C4-2B (cell line): ENCODE measurements around the gene ITIH2.

Source experiments
- ZFX ChIP-seq: fragments of 450-650 bp; IDR thresholded peaks from 2 replicates; pipeline ENCODE4 v1.6.1; 2017
- TF ChIP-seq, protein P1 (sequence below): fragments of 450-650 bp; conservative IDR thresholded peaks from 2 replicates; pipeline ENCODE4 v1.5.1; 2017; ENCODE audit warnings: mild to moderate bottlenecking

DNA sequence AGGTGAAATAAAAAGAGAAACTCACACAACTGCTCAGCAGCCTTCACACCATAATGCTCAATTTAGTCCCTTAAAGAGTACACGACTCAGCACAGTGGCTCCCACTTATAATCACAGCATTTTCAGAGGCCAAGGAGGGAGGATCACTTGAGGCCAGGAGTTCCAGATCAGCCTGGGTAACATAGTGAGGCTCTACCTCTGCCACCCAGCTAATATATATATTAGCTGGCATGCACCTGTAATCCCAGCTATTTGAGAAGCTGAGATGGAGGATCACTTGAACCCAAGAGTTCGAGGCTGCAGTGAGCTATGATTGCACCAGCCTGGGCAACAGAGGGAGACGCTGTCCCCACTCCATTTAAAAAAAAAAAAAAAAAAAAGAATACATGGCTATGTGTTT, 2.2 kb downstream of the ITIH2 start:
- TF ChIP-seq, protein P1, sequence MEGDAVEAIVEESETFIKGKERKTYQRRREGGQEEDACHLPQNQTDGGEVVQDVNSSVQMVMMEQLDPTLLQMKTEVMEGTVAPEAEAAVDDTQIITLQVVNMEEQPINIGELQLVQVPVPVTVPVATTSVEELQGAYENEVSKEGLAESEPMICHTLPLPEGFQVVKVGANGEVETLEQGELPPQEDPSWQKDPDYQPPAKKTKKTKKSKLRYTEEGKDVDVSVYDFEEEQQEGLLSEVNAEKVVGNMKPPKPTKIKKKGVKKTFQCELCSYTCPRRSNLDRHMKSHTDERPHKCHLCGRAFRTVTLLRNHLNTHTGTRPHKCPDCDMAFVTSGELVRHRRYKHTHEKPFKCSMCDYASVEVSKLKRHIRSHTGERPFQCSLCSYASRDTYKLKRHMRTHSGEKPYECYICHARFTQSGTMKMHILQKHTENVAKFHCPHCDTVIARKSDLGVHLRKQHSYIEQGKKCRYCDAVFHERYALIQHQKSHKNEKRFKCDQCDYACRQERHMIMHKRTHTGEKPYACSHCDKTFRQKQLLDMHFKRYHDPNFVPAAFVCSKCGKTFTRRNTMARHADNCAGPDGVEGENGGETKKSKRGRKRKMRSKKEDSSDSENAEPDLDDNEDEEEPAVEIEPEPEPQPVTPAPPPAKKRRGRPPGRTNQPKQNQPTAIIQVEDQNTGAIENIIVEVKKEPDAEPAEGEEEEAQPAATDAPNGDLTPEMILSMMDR, result no peak
- TF ChIP-seq ZFX, result no peak
